ENCODE data around the gene LCE2C. TPM values are rescaled to one million over a fixed set of nuclear protein-coding genes. Genes with fewer than 3 reads are reported as not detected.
"Not testable (repeated sequence)": the region's sequence is repeated elsewhere in the genome, so short reads cannot be mapped to it uniquely, and the experiment has no call there.

Gene LCE2C, protein sequence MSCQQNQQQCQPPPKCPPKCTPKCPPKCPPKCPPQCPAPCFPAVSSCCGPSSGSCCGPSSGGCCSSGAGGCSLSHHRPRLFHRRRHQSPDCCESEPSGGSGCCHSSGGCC
- not detected for total RNA-seq

DNA sequence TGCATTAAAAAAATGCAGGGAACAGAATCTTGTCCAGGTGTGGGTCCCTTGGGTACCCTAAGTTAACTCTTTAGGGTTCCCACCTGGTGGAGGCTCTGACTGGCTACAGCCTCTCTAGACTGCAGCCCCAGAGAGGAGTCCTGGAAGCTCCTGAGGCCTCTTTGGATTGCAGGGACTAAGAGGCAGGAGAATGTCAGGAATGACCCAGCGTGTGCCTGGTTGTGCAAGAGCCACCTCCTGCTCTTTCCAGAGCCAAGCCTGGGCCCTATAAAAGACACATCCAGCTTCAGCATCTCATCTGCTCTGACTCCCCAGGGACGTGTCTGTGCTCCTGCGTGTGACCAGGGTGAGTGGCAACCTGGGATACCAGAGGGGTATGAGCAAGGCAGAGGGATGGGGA is at the start of gene LCE2C:
TSS of gene LCE2C (plus strand) at position 297 of the 400 bp plus-strand sequence. CDS start 737 bp downstream, outside the sequence.
- H3K27me3 Mint-ChIP-seq (ENCODE audit: low read depth), result peaks cover 19% of the 10 kb centered on the region
- intact Hi-C loops (cut with micrococcal nuclease); DNase-seq; H3K4me1 Mint-ChIP-seq (ENCODE audit: low read depth); H3K9me3 Mint-ChIP-seq; H3K27ac Mint-ChIP-seq; H3K4me3 Mint-ChIP-seq; H3K36me3 Mint-ChIP-seq (ENCODE audit: low read depth); CTCF ChIA-PET: not testable (repeated sequence)

DNA sequence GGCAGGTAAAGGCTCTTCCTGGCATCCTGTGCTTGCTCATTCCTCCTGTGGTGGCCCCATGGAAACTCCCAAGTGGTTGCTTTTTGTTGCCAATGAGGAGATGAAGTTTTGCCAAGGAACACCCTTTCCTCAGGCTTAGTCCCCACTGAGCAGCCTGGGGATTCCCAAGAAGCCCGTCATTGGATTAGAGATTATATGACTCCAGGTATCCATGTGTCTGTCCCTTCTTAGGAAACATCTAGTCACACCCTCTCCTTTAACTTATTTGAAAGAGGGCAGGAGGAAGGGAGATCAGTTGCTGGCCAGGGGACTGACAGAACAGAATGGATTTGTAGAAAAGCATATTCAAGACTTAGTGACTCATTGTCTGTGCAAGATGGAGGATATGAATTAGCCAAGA is 48.3 kb upstream of the LCE2C start:
- peaks cover 26% of the 10 kb centered on the region for H3K27me3 Mint-ChIP-seq (ENCODE audit: low read depth)
- no peaks in the 10 kb centered on the region for H3K36me3 Mint-ChIP-seq (ENCODE audit: low read depth)
- peaks cover 1% of the 10 kb centered on the region for H3K4me1 Mint-ChIP-seq (ENCODE audit: low read depth)
- CTCF ChIA-PET, result no interaction called here
- no peak for DNase-seq
- no peak overlapping the region for H3K4me3 Mint-ChIP-seq
- H3K9me3 Mint-ChIP-seq, result no peaks in the 10 kb centered on the region
- intact Hi-C loops (cut with micrococcal nuclease), result loop anchor here (10.0 kb wide), 1 partner anchor 142 kb away; no protein-coding TSS in a partner anchor
- H3K27ac Mint-ChIP-seq, result no peak overlapping the region

DNA sequence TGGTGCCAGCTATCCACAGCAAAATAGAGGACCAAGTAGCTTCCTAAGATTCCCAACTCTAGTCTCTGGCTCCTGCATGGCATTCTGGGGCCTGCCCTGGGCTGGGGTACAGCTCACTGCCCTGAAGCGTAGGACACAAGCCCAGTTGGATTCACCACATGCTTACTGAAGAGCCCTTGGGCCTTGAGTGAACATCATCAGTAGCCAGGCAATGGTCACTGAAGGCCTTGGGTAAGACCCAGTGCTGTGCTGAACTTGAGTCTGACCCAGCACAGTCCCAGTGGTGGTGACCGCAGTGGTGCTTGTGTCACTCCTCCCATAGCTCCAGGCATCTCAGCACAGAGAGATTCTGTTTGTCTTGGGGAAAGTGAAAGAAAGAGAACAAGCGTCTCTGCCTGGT is 44.5 kb upstream of the LCE2C start:
- Mint-ChIP-seq H3K4me1 (ENCODE audit: low read depth) (no peaks in the 10 kb centered on the region), H3K27me3 (ENCODE audit: low read depth) (peaks cover 14% of the 10 kb centered on the region), H3K9me3 (no peaks in the 10 kb centered on the region), H3K27ac (no peak overlapping the region), H3K36me3 (ENCODE audit: low read depth) (no peaks in the 10 kb centered on the region), H3K4me3 (no peak overlapping the region)
- CTCF ChIA-PET, result no interaction called here
- intact Hi-C loops (cut with micrococcal nuclease), result no loop called here
- no peak for DNase-seq

DNA sequence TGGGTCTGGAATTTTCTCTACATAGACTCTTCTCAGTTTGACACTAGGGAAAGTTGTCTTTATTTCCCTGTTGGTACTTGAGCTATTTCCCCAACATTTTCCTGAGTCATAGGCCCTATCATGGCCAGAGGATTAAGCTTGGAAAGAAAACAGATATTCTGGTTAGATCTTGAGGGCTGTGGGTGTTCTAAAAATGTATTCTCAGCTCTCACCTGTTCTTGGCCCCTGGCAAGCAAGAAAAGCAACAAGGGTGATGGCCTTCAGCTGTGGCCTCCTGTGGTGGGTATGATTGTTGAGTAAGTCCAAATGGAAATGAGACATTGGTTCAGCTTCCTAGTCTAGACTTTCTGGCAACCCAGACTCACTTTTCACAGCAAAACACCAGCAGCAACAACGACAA is 34.7 kb upstream of the LCE2C start:
- H3K4me3 Mint-ChIP-seq, result no peak overlapping the region
- intact Hi-C loops (cut with micrococcal nuclease), result no loop called here
- CTCF ChIA-PET, result interaction anchor here (1.1 kb wide), 1 partner anchor 8 kb away, joined by 3 read pairs; no protein-coding TSS in a partner anchor
- no peak overlapping the region for H3K27ac Mint-ChIP-seq
- peaks cover 3% of the 10 kb centered on the region for H3K27me3 Mint-ChIP-seq (ENCODE audit: low read depth)
- H3K4me1 Mint-ChIP-seq (ENCODE audit: low read depth), result no peaks in the 10 kb centered on the region
- no peaks in the 10 kb centered on the region for H3K9me3 Mint-ChIP-seq
- no peaks in the 10 kb centered on the region for H3K36me3 Mint-ChIP-seq (ENCODE audit: low read depth)
- no peak for DNase-seq

DNA sequence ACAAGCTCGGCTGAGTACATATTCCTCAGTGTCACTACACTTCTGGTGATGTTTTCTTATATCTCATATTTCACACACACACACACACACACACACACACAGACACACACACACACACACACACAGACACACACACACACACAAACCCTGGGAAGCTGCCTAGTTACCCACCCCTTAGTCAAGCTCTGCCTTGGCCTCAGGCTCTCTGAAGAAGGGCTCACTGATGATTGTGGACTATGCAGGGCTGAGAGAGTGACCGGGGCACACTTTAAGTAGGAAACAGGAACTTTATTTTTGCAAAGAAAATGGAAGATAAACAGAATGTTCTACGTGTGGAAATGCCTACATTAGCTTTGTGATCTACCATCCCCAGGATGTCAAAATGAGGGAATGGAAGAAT is 31.1 kb upstream of the LCE2C start:
- Mint-ChIP-seq H3K27me3 (ENCODE audit: low read depth) (peaks cover 5% of the 10 kb centered on the region), H3K27ac (no peak overlapping the region), H3K4me1 (ENCODE audit: low read depth) (no peaks in the 10 kb centered on the region), H3K4me3 (no peak overlapping the region), H3K9me3 (no peaks in the 10 kb centered on the region), H3K36me3 (ENCODE audit: low read depth) (no peaks in the 10 kb centered on the region)
- intact Hi-C loops (cut with micrococcal nuclease), result no loop called here
- no peak for DNase-seq
- CTCF ChIA-PET, result interaction anchor here (0.6 to 1.1 kb wide), 3 partner anchors 10 to 580 kb away, joined by 3 to 4 read pairs (median 4); no protein-coding TSS in a partner anchor

DNA sequence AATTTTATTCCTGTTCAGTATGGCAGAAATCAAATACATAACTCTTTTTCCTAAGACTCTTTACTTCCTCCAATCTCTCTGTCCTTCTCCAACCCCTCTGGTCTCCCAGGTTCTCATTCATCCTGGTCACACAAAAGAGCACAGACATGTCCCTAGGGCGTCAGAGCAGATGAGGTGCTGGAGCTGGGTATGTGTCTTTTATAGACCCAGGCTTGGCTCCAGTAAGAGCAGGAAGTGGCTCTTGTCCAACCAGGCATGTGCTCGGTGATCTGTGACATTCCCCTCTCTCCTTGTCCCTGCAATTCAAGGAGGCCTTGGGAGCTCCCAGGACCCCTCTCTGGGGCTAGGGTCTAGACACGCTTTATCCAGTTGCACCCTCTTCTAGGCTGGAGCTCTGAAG is 29.9 kb upstream of the LCE2C start:
- Mint-ChIP-seq H3K36me3 (ENCODE audit: low read depth) (no peaks in the 10 kb centered on the region), H3K27me3 (ENCODE audit: low read depth) (peaks cover 12% of the 10 kb centered on the region), H3K4me1 (ENCODE audit: low read depth) (no peaks in the 10 kb centered on the region), H3K27ac (no peak overlapping the region), H3K4me3 (no peak overlapping the region), H3K9me3 (no peaks in the 10 kb centered on the region)
- CTCF ChIA-PET, result interaction anchor here (1.9 kb wide), 1 partner anchor 11 kb away, joined by 5 read pairs; no protein-coding TSS in a partner anchor
- intact Hi-C loops (cut with micrococcal nuclease), result no loop called here
- no peak for DNase-seq

DNA sequence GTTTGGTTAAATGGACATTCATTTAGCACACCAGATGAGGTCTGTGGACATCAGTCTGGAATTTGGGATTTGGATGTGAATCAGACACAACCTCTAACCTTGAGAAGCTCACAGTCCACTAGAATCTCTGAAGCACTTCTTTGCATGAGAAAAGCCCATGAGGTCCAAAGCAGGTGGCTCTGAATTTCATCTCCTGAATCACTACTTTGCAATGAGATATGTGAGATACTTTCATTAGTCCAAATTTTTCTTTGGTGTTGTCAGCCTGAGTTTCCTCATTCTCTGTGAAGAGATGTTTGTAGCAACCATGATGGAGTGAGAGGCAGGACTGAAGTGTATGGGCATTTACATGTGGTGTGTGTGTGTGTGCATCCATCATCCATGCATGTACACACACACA is 28.4 kb upstream of the LCE2C start:
- intact Hi-C loops (cut with micrococcal nuclease), result no loop called here

DNA sequence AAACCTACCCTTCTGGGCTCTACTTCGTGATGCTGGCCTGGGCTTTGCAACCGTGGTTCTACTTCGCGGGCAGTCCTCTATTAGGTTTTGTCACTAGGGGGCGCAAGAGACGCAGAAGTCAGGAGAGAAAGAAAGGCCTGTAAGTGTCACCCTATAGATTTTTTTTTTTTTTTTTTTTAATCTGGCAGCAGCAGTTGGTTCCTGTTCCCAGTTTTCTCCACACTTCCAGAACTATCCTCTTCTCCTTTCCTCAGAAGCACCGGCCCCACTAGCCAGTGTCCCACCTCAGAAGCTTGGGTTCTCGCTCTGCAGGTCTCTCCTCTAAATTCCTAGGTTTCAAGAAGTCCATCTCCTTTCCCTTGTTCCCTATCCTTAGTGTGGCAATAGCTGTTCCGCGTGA is 21.0 kb upstream of the LCE2C start:
- DNase-seq, result peak; percentile 78
- CTCF ChIA-PET, result interaction anchor here (0.6 to 3.0 kb wide), 17 partner anchors 8 to 568 kb away, joined by 3 to 12 read pairs (median 4); partner anchors contain the start of genes LCE2A and LCE2D
- intact Hi-C loops (cut with micrococcal nuclease), result loop anchor here (1.0 to 10.0 kb wide), 3 partner anchors 215 to 569 kb away; no protein-coding TSS in a partner anchor
- peaks cover 3% of the 10 kb centered on the region for H3K4me1 Mint-ChIP-seq (ENCODE audit: low read depth)
- H3K27ac Mint-ChIP-seq, result no peak overlapping the region
- H3K9me3 Mint-ChIP-seq, result no peaks in the 10 kb centered on the region
- peaks cover 10% of the 10 kb centered on the region for H3K27me3 Mint-ChIP-seq (ENCODE audit: low read depth)
- H3K36me3 Mint-ChIP-seq (ENCODE audit: low read depth), result no peaks in the 10 kb centered on the region
- H3K4me3 Mint-ChIP-seq, result no peak overlapping the region

More for the DNA sequence above, 28.4 kb upstream of the LCE2C start:
- no peaks in the 10 kb centered on the region for H3K36me3 Mint-ChIP-seq (ENCODE audit: low read depth)
- DNase-seq, result no peak
- no peak overlapping the region for H3K4me3 Mint-ChIP-seq
- no peaks in the 10 kb centered on the region for H3K4me1 Mint-ChIP-seq (ENCODE audit: low read depth)
- H3K27ac Mint-ChIP-seq, result no peak overlapping the region
- peaks cover 13% of the 10 kb centered on the region for H3K27me3 Mint-ChIP-seq (ENCODE audit: low read depth)
- H3K9me3 Mint-ChIP-seq, result no peaks in the 10 kb centered on the region
- CTCF ChIA-PET, result interaction anchor here (0.9 to 1.9 kb wide), 2 partner anchors 9 to 113 kb away, joined by 3 to 5 read pairs; no protein-coding TSS in a partner anchor

DNA sequence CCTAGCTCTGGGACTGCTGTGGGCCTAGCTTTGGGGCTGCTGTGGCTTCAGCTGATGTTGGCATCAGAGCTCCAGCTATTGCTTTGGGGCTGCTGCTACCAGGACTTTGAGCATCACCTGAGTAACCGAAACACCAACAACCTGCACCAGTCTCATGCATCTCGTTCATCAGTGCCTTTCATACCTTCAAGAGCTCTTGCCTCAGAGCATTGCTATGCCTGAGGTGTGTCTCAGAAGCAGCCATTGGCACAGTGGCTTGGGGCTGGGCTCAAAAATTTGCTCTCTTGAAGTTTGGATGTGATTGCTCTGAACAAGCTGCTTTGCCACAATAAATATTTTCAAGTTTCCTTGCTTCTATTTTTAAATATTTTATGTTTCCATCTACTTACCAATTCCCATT is 18.6 kb upstream of the LCE2C start:
- Mint-ChIP-seq H3K36me3 (ENCODE audit: low read depth) (no peaks in the 10 kb centered on the region), H3K27me3 (ENCODE audit: low read depth) (peaks cover 4% of the 10 kb centered on the region), H3K27ac (no peak overlapping the region), H3K4me1 (ENCODE audit: low read depth) (peaks cover 3% of the 10 kb centered on the region), H3K4me3 (no peak overlapping the region), H3K9me3 (no peaks in the 10 kb centered on the region)
- CTCF ChIA-PET, result interaction anchor here (1.5 kb wide), 2 partner anchors 10 to 33 kb away, joined by 4 to 5 read pairs; partner anchors contain the start of gene LCE3A
- no peak for DNase-seq
- intact Hi-C loops (cut with micrococcal nuclease), result loop anchor here (10.0 kb wide), 1 partner anchor 538 kb away; no protein-coding TSS in a partner anchor

DNA sequence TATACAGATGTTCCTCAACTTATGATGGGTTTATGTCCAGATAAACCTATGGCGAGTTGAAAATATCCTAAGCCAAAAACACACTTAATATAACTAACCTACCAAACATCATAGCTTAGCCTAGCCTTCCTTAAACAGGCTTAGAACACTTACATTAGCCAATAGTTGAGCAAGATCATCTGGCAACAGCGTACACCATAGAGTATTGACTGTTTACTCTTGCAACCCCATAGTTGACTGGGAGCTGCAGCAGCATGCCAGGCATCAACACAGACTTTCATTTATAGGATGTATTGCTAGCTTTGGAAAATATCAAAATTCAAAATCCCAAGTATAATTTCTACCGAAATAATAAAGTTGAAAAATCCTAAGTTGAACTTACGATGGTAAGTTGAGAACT is 17.4 kb upstream of the LCE2C start:
- no peak for DNase-seq
- no peak overlapping the region for H3K27ac Mint-ChIP-seq
- H3K36me3 Mint-ChIP-seq (ENCODE audit: low read depth), result no peaks in the 10 kb centered on the region
- no peak overlapping the region for H3K4me3 Mint-ChIP-seq
- intact Hi-C loops (cut with micrococcal nuclease), result loop anchor here (10.0 kb wide), 1 partner anchor 537 kb away; no protein-coding TSS in a partner anchor
- H3K9me3 Mint-ChIP-seq, result no peaks in the 10 kb centered on the region
- peaks cover 5% of the 10 kb centered on the region for H3K27me3 Mint-ChIP-seq (ENCODE audit: low read depth)
- H3K4me1 Mint-ChIP-seq (ENCODE audit: low read depth), result peaks cover 3% of the 10 kb centered on the region
- CTCF ChIA-PET, result interaction anchor here (1.2 kb wide), 1 partner anchor 8 kb away, joined by 3 read pairs; no protein-coding TSS in a partner anchor

DNA sequence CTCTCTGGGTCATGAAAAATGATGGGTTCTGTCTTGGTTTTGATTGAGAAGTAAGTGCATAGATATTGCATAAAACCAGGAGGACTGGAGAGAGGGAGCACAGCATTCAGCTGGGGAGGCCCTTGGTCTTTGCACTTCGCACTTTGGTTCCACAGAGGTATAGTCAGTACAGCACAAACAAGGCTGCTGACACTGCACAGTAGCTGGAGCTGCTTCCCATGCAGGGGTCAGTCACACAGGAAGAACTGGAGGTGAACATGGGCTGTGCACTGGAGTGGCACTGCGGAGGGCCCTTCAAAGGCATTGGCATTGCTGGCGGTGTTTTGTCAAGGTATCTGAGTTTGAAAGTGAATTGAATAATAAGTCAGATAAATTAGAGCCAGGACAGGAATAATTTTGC is 16.4 kb upstream of the LCE2C start:
- no peak for DNase-seq
- Mint-ChIP-seq H3K9me3 (no peaks in the 10 kb centered on the region), H3K36me3 (ENCODE audit: low read depth) (no peaks in the 10 kb centered on the region), H3K4me1 (ENCODE audit: low read depth) (peaks cover 3% of the 10 kb centered on the region), H3K27me3 (ENCODE audit: low read depth) (peaks cover 6% of the 10 kb centered on the region), H3K27ac (no peak overlapping the region), H3K4me3 (no peak overlapping the region)
- intact Hi-C loops (cut with micrococcal nuclease), result loop anchor here (10.0 kb wide), 1 partner anchor 536 kb away; no protein-coding TSS in a partner anchor
- CTCF ChIA-PET, result interaction anchor here (1.2 kb wide), 1 partner anchor 9 kb away, joined by 3 read pairs; no protein-coding TSS in a partner anchor

DNA sequence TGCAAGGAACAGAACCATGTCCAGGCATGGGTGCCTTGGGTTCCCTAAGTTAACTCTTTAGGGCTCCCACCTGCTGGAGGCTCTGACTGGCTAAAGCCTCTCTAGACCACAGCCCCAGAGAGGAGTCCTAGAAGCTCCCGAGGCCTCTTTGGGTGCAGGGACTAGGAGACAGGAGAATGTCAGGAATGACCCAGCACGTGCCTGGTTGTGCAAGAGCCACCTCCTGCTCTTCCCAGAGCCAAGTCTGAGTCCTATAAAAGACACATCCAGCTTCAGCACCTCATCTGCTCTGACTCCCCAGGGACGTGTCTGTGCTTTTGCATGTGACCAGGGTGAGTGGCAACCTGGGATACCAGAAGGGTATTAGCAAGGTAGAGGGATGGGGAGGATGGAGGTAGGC is 12.0 kb upstream of the LCE2C start, which contains the start of gene LCE2D:
TSS of gene LCE2D (plus strand) at position 283 of the 400 bp plus-strand sequence. CDS start 726 bp downstream, outside the sequence.
- intact Hi-C loops (cut with micrococcal nuclease), result no loop called here
- Mint-ChIP-seq H3K9me3 (no peaks in the 10 kb centered on the region), H3K27ac (no peak within 1 kb of the TSS), H3K36me3 (ENCODE audit: low read depth) (no peaks in the 10 kb centered on the region), H3K27me3 (ENCODE audit: low read depth) (peaks cover 10% of the 10 kb centered on the region), H3K4me3 (no peak within 1 kb of the TSS), H3K4me1 (ENCODE audit: low read depth) (no peaks in the 10 kb centered on the region)
- CTCF ChIA-PET, result interaction anchor here (1.0 to 1.1 kb wide), 2 partner anchors 8 to 10 kb away, joined by 3 to 4 read pairs; no protein-coding TSS in a partner anchor
- no peak for DNase-seq

DNA sequence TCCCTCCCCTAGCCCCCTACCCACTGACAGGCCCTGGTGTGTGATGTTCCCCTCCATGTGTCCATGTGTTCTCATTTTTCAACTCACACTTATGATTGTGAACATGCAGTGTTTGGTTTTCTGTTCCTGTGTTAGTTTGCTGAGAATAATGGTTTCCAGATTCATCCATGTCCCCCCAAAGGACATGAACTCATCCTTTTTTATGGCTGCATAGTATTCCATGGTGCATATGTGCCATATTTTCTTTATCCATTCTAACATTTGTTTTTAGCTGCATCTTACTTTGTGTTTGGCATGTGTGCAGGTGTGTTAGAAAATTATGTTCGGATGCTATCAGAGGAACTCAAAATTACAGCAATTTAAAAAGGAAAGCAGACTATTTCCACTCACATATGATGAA is 8.9 kb upstream of the LCE2C start:
- H3K27ac Mint-ChIP-seq; CTCF ChIA-PET; H3K4me1 Mint-ChIP-seq (ENCODE audit: low read depth); H3K4me3 Mint-ChIP-seq; H3K27me3 Mint-ChIP-seq (ENCODE audit: low read depth); H3K9me3 Mint-ChIP-seq; H3K36me3 Mint-ChIP-seq (ENCODE audit: low read depth); DNase-seq; intact Hi-C loops (cut with micrococcal nuclease): not testable (repeated sequence)

Measured in activated naive CD4-positive, alpha-beta T cell treated with anti-CD3 and anti-CD28 coated beads for 36 hours (primary cell).